GM13977 (cell line): ENCODE results near the gene PCDH1.

Experiments
- DNase-seq: peaks from one replicate; pipeline ENCODE4 v3.0.0; 2012; ENCODE audit warnings: low spot score
- CTCF ChIP-seq: IDR thresholded peaks from 2 replicates; pipeline ENCODE4 v1.5.1; 2012; ENCODE audit warnings: mild to moderate bottlenecking, control low read depth; ENCODE audit not compliant: insufficient read depth; ENCODE audit errors: extremely low read depth, missing control alignments
- in situ Hi-C: fragments of 300-500 bp; cut with MboI; formaldehyde crosslinking; loops from one replicate; pipeline ENCODE4 v1.12.0; 2022; ENCODE audit warnings: low sequenced_read_pairs, low pct_unique_long_range_greater_than_20kb, mixed read lengths, inconsistent platforms; ENCODE audit not compliant: unreplicated experiment

PCDH1 gene

DNA sequence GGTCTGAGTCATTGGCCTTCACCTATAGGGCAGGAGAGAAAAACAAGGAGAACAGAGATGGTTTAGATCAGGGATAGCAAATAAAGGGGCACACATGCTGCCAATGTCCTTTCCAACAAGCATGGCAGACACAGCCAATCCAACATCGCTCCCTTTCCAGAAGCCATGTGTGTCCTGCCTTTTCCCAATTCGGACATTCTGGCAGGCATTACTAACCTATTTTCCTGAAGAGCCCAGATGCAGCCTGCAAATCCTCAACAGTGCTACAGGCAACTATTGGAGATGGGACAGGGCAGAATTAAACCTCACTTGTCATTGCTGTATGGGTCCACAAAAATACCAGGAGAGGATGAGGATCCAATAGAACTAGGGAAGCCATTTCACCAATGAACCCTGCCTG is 12.8 kb downstream of the PCDH1 start:
- no peak for DNase-seq
- TF ChIP-seq CTCF = no peak
- in situ Hi-C loops = no loop called here

GRCh38 chr5:141864371-141865370 is 13.5 kb downstream of the PCDH1 start:
- in situ Hi-C loops = no loop called here
- TF ChIP-seq CTCF = no peak
- DNase-seq = no peak

- no peak for DNase-seq
- in situ Hi-C loops = no loop called here
- no peak for TF ChIP-seq CTCF
These were observed 14.5 kb downstream of the PCDH1 start for GRCh38 chr5:141863569-141864178.

DNA sequence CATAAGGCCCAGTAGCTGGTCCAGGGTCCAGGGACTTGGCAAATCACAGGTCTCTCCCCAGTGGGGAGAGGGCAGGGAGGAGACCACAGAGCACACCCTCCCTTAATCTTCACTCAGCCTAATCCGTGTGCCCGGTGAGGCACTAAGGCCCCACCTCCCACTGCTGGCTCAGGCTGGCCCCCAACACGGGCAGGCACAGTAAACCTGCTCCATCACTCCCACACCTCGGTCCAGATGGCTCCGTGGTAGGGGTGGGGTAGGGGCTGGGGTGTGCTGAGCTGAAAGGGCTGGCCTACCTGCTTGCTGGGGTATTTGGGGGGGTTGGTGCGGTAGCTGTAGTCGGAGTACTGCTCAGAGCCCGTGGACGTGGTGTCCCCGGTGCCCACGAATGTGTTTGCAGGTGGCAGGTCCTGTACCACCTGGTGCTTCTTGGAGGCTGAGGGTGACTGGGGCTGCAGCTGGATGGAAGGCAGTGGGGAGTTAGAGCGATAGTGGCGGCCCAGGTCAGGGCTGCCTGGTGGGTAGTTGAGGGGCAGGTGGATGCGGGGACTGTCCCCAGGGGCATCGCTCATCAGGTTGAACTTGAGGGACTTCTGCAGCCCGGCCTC is 15.2 kb downstream of the PCDH1 start:
- no peak for DNase-seq
- TF ChIP-seq CTCF = no peak
- in situ Hi-C loops = no loop called here

DNA sequence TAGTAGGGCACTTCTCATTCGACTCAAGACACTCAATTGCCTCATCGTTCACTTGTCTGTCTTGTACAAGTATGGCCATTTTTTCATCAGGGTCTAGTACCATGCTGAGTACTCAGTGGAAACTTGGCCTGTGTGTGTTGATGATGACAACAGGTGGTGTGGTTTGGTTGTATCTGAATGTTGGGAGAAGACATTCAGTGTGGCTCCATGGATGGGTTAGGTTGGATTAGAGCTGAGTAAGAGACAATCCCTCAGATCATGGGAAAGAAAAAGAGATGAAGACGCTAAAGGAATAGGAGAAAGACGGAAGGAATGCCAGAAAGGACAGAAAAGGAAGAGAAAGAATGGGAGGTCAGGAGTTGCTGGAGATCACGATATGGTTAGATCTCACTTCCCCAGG is 17.0 kb downstream of the PCDH1 start:
- no peak for DNase-seq
- TF ChIP-seq CTCF = no peak
- in situ Hi-C loops = no loop called here

- in situ Hi-C loops = no loop called here
- DNase-seq = no peak
- TF ChIP-seq CTCF = no peak
These were observed 20.0 kb downstream of the PCDH1 start for GRCh38 chr5:141858079-141858765.
